Measurements from ENCODE around the gene HSBP1L1. TPM values are rescaled to one million over a fixed set of nuclear protein-coding genes. Genes with fewer than 3 reads are reported as not detected.

The HSBP1L1 gene
- total RNA-seq, 1 donor from 2014 or later, result not detected

DNA sequence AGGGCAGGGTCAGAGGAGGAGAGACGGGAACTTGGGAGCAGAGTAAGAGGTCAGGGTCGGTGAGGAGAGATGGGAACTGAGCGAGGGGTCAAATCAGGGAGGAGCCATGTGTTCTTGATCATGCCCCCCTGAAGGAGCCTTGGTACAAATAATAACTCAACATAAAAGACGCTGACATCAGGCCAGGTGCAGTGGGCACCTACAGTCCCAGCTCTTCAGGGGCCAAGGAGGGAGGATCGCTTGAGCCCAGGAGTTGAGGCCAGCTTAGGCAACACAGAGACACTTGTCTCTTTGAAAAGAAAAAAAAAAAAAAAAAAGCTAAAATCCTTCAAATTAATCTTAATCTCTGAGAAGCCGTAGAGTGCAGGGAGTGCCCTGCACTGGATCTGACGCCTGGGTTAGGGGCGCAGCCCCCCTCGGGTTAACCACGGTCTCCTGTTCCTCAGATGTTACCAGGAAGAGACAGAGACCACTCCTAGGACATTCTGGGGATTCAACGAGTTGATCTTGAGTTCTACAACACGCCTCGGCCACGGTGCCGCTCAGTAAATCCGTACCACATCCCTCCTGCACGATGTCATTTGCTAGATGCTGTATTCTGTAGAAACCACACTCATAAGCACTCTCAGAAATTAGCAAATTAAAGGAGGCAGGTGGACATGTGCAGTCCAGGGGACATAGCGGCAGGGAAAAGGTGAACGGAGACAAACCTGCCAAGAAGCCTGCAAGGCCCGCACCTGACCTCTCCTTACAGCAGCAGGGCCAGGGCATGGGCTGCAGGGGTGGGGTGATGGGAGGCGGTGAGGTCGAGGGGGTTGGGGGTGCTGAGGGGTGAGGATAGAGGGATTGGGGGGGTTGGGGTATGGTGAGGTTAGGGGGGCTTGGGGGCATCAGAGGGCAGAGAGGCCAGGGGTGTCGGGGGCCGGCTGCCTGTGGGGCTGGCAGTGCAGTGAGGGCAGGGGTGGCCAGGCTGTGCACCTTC, 42.2 kb upstream of the HSBP1L1 start:
- DNase-seq, result no peak
- Mint-ChIP-seq H3K36me3 (ENCODE audit: unreplicated experiment) (no peaks in the 10 kb centered on the region), H3K4me3 (ENCODE audit: unreplicated experiment) (no peak overlapping the region), H3K27me3 (ENCODE audit: unreplicated experiment) (peaks cover 3% of the 10 kb centered on the region), H3K27ac (ENCODE audit: unreplicated experiment) (no peak overlapping the region), H3K9me3 (ENCODE audit: unreplicated experiment) (peaks cover 12% of the 10 kb centered on the region), H3K4me1 (ENCODE audit: low read depth, unreplicated experiment) (peaks cover 15% of the 10 kb centered on the region)
- TF ChIP-seq, protein P1, sequence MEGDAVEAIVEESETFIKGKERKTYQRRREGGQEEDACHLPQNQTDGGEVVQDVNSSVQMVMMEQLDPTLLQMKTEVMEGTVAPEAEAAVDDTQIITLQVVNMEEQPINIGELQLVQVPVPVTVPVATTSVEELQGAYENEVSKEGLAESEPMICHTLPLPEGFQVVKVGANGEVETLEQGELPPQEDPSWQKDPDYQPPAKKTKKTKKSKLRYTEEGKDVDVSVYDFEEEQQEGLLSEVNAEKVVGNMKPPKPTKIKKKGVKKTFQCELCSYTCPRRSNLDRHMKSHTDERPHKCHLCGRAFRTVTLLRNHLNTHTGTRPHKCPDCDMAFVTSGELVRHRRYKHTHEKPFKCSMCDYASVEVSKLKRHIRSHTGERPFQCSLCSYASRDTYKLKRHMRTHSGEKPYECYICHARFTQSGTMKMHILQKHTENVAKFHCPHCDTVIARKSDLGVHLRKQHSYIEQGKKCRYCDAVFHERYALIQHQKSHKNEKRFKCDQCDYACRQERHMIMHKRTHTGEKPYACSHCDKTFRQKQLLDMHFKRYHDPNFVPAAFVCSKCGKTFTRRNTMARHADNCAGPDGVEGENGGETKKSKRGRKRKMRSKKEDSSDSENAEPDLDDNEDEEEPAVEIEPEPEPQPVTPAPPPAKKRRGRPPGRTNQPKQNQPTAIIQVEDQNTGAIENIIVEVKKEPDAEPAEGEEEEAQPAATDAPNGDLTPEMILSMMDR (IDR thresholded peaks at IDR 0.05; ENCODE audit: partially characterized antibody, unreplicated experiment), result no peak

DNA sequence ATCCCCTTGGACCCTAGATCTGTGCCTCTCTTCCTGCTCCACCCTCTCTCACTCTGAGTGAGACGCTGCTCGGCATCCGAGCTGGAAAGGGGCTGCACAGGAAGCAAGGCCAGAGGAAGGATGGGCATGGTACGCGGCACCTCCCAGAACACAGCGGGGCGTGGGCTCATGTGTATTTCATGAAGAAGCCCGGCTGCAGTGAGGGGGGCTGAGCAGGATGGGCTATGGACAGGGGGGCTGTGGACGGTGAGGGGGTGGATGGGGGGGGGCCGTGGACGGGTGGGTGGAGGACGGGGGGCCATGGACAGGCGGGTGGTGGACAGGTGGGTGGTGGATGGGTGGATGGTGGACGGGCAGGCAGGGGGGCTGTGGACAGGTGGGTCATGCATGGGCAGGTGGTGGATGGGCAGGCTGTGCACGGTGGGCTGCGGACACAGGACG, 41.5 kb upstream of the HSBP1L1 start:
- DNase-seq, result no peak
- Mint-ChIP-seq H3K36me3 (ENCODE audit: unreplicated experiment) (no peaks in the 10 kb centered on the region), H3K27me3 (ENCODE audit: unreplicated experiment) (peaks cover under 1% of the 10 kb centered on the region)

DNA sequence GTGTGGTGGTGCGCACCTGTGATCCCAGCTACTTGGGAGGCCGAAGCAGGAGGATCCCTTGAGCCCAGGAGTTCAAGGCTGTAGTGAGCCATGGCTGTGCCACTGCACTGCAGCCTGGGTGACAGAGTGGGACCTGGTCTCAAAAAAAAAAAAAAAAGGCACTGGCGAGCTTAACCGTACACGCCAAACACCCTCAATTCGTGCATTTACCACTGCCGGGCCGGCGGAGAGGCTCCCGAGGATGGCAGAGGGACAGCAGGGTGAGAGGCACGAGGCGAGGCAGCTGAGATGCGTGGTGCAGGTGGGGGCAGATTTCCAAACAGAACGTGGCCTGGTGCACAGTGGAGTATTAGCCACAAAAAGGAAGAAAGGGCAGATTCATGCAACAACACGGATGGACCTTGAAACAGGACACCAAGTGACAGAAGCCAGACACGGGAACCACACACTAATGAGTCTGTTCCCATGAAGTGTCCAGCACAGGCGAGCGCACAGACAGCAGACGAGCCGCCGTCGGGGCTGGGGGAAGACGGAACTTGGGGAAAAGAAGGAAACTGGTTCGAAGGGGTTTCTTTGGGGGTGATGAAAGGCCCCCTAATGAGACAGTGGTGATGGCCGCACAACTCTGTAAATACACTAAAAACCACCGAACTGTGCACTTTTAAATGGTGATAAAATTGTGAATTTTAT, 40.4 kb upstream of the HSBP1L1 start:
- Mint-ChIP-seq H3K4me3 (ENCODE audit: unreplicated experiment) (no peak overlapping the region), H3K36me3 (ENCODE audit: unreplicated experiment) (peaks cover 4% of the 10 kb centered on the region), H3K4me1 (ENCODE audit: low read depth, unreplicated experiment) (peaks cover 15% of the 10 kb centered on the region), H3K9me3 (ENCODE audit: unreplicated experiment) (peaks cover 16% of the 10 kb centered on the region), H3K27ac (ENCODE audit: unreplicated experiment) (no peak overlapping the region), H3K27me3 (ENCODE audit: unreplicated experiment) (peaks cover 2% of the 10 kb centered on the region)
- DNase-seq, result no peak
- TF ChIP-seq, protein P1 (IDR thresholded peaks at IDR 0.05; ENCODE audit: partially characterized antibody, unreplicated experiment), result no peak

More for the DNA sequence above, 41.5 kb upstream of the HSBP1L1 start:
- Mint-ChIP-seq H3K9me3 (ENCODE audit: unreplicated experiment) (peaks cover 12% of the 10 kb centered on the region), H3K4me3 (ENCODE audit: unreplicated experiment) (no peak overlapping the region), H3K4me1 (ENCODE audit: low read depth, unreplicated experiment) (peaks cover 15% of the 10 kb centered on the region), H3K27ac (ENCODE audit: unreplicated experiment) (no peak overlapping the region)
- TF ChIP-seq, protein P1 (IDR thresholded peaks at IDR 0.05; ENCODE audit: partially characterized antibody, unreplicated experiment), result no peak

DNA sequence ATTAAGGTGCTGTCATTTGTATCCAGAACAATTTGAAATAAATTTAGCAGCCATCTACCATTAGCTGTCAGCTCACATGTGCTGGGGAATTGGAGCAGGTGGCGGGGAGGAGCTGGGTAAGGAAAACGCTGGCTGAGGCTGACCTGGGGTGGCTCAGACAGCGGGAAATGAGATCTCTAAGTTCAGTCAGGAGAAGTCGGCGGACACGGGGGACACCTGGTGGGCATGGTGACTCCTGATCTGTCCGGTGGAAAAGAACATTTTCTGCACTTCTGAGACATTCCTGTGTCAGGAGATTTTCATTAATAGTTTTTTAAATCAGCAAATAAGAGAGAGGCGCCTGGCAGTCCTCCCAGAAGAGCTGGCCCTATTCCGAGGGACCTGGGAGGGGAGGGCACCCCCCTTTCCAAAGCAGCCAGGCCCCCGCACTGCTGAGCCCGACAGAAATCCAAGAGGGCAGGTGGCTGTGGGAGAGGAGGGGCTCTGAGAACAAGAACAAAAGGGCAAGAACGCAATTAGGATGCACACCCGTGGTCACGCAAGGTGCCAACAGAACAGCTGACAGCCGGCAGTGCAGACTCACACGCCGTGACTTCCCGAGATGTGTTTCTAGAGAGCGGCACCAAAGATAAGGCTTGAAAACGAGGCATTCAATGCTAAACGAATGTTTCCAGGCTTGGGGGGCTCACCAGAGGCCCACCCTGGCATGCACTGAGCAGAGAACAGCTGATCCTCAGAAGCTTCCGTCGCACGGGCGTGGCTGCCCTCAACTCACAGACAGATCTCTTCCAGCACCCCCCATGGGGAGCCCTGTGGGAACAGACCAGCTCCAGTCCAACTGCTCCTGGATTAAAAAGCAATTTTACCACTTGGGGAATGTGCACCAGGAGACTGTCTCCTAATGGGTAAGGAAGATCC, 39.4 kb upstream of the HSBP1L1 start:
- DNase-seq, result no peak
- H3K4me1 Mint-ChIP-seq (ENCODE audit: low read depth, unreplicated experiment), result peaks cover 15% of the 10 kb centered on the region
- H3K27me3 Mint-ChIP-seq (ENCODE audit: unreplicated experiment), result peaks cover 3% of the 10 kb centered on the region
- peaks cover 15% of the 10 kb centered on the region for H3K36me3 Mint-ChIP-seq (ENCODE audit: unreplicated experiment)
- H3K27ac Mint-ChIP-seq (ENCODE audit: unreplicated experiment), result peak overlapping the region; percentile 79
- peak overlapping the region; percentile 30 for H3K4me3 Mint-ChIP-seq (ENCODE audit: unreplicated experiment)
- H3K9me3 Mint-ChIP-seq (ENCODE audit: unreplicated experiment), result peaks cover 25% of the 10 kb centered on the region
- TF ChIP-seq, protein P1 (IDR thresholded peaks at IDR 0.05; ENCODE audit: partially characterized antibody, unreplicated experiment), result no peak
